GM13976 (cell line): Measurements from ENCODE around the gene KCNG3.

ENCODE experiments used
- DNase-seq: peaks from one replicate; pipeline ENCODE4 v3.0.0; 2012; ENCODE audit warnings: low spot score
- in situ Hi-C: fragments of 300-500 bp; cut with MboI; formaldehyde crosslinking; loops from one replicate; pipeline ENCODE4 v1.12.0; 2022; ENCODE audit warnings: low sequenced_read_pairs, mixed read lengths, inconsistent platforms; ENCODE audit not compliant: unreplicated experiment
- TF ChIP-seq, protein P1 (sequence below): IDR thresholded peaks from 2 replicates; pipeline ENCODE4 v1.5.1; 2012; ENCODE audit warnings: borderline replicate concordance, mild to moderate bottlenecking; ENCODE audit not compliant: insufficient read depth; ENCODE audit errors: extremely low read depth, missing control alignments, control extremely low read depth

KCNG3 gene

GRCh38 chr2:42463570-42463969, 30.2 kb downstream of the KCNG3 start:
- DNase-seq: no peak
- in situ Hi-C loops: no loop called here
- TF ChIP-seq, protein P1, sequence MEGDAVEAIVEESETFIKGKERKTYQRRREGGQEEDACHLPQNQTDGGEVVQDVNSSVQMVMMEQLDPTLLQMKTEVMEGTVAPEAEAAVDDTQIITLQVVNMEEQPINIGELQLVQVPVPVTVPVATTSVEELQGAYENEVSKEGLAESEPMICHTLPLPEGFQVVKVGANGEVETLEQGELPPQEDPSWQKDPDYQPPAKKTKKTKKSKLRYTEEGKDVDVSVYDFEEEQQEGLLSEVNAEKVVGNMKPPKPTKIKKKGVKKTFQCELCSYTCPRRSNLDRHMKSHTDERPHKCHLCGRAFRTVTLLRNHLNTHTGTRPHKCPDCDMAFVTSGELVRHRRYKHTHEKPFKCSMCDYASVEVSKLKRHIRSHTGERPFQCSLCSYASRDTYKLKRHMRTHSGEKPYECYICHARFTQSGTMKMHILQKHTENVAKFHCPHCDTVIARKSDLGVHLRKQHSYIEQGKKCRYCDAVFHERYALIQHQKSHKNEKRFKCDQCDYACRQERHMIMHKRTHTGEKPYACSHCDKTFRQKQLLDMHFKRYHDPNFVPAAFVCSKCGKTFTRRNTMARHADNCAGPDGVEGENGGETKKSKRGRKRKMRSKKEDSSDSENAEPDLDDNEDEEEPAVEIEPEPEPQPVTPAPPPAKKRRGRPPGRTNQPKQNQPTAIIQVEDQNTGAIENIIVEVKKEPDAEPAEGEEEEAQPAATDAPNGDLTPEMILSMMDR: no peak

DNA sequence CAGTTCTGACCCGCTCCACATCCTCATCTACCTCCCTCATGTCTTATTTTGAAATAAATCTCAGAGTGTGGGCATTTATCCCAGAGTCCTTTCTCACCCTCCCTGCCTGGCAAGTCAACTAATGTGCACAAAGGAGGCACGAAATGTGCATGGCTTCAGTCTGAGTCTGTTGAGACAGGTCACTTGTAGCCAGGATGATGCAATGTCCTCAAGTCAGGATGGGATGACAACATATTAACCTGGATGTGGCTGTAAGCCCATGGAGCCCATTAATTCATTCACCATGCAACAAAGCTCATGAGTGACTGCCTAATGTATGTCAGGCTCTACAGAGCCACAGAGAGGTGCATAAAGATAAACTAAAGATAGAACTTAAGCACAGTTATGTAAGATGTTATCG, 34.5 kb downstream of the KCNG3 start:
- in situ Hi-C loops: no loop called here
- DNase-seq: no peak
- TF ChIP-seq, protein P1: no peak

DNA sequence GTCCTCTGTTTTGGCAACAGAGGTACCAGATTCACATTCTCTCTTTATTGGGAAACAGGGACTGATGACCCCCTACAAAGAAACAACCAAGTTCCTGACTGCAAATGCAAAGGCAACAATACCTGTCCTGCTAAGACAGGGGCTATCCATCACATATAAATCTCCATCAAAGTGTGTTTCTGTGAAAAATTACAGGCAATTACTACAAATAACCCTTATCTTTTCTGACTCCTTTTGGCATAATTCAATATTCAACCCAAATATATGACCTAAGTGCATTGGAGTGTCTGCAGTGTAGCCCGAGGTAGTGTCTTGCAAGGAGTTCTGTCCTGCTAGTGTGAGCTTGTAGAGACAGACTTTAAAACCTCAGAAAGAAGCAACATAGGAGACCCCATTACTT, 35.4 kb downstream of the KCNG3 start:
- TF ChIP-seq, protein P1: no peak
- no peak for DNase-seq
- in situ Hi-C loops: no loop called here

GRCh38 chr2:42457011-42457410, 36.8 kb downstream of the KCNG3 start:
- TF ChIP-seq, protein P1: no peak
- DNase-seq: no peak
- in situ Hi-C loops: no loop called here

- TF ChIP-seq, protein P1: no peak
- no peak for DNase-seq
- in situ Hi-C loops: no loop called here
Observed at GRCh38 chr2:42456126-42456839, 37.5 kb downstream of the KCNG3 start.

DNA sequence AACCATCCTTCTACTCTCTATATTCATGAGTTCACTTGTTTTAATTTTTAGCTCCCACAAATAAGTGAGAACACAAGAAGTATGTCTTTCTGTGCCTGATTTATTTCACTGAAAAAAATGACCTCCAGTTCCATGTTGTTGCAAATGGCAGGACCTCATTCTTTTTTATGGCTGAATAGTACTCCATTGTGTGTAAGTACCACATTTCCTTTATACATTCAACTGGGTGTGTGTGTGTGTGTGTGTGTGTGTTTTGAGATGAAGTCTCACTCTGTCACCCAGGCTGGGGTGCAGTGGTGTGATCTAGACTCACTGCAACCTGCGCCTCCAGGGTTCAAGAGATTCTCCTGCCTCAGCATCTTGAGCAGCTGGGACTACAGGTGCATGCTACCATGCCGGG, 41.2 kb downstream of the KCNG3 start:
- in situ Hi-C loops: no loop called here
- no peak for DNase-seq
- TF ChIP-seq, protein P1: no peak
